H9 (cell line): ENCODE data around the gene LNX2. TPM values are rescaled to one million over a fixed set of nuclear protein-coding genes. Genes with fewer than 3 reads are reported as not detected.

Experiments used
- DNase-seq: peaks from one replicate; pipeline ENCODE4 v3.0.0-alpha.2; 2017
- H2AFZ ChIP-seq: one replicate; pipeline ENCODE4 v1.6.1; 2013; ENCODE audit warnings: mild to moderate bottlenecking, low read length, control low read depth, moderate library complexity
- H2AK5ac ChIP-seq: 2 replicates; pipeline ENCODE4 v1.6.1; 2013; ENCODE audit warnings: low read length, control low read depth, mixed read lengths; ENCODE audit not compliant: insufficient read length
- H2BK120ac ChIP-seq: one replicate; pipeline ENCODE4 v1.6.1; 2013; ENCODE audit warnings: low read depth, mild to moderate bottlenecking, low read length, control low read depth, inconsistent platforms; ENCODE audit not compliant: poor library complexity, severe bottlenecking
- H2BK12ac ChIP-seq: 2 replicates; pipeline ENCODE4 v1.6.1; 2013; ENCODE audit warnings: low read length, control low read depth, mixed read lengths, low read depth; ENCODE audit not compliant: insufficient read length
- H2BK15ac ChIP-seq: 2 replicates; pipeline ENCODE4 v1.6.1; 2013; ENCODE audit warnings: low read depth, low read length, control low read depth
- H2BK20ac ChIP-seq: one replicate; pipeline ENCODE4 v1.6.1; 2013; ENCODE audit warnings: low read depth, mild to moderate bottlenecking, low read length, control low read depth, inconsistent platforms; ENCODE audit not compliant: poor library complexity, severe bottlenecking
- H2BK5ac ChIP-seq: 2 replicates; pipeline ENCODE4 v1.6.1; 2013; ENCODE audit warnings: low read length, control low read depth, mixed read lengths; ENCODE audit not compliant: insufficient read length
- H3K14ac ChIP-seq: 2 replicates; pipeline ENCODE4 v1.6.1; 2013; ENCODE audit warnings: low read length, control low read depth; ENCODE audit not compliant: insufficient read depth
- H3K18ac ChIP-seq: 2 replicates; pipeline ENCODE4 v1.6.1; 2013; ENCODE audit warnings: low read depth, mild to moderate bottlenecking, mixed read lengths, low read length, control low read depth; ENCODE audit not compliant: insufficient read length
- H3K23ac ChIP-seq: 2 replicates; pipeline ENCODE4 v1.6.1; 2013; ENCODE audit warnings: low read length, control low read depth, mixed read lengths, low read depth; ENCODE audit not compliant: insufficient read length
- H3K23me2 ChIP-seq: 2 replicates; pipeline ENCODE4 v1.6.1; 2013; ENCODE audit warnings: low read depth, mild to moderate bottlenecking, mixed read lengths, low read length, control low read depth; ENCODE audit not compliant: insufficient read length, poor library complexity, severe bottlenecking
- H3K27ac ChIP-seq: 2 replicates; pipeline ENCODE4 v1.5.1; 2013; ENCODE audit warnings: low read length, control low read depth, mixed read lengths, low read depth; ENCODE audit not compliant: insufficient read length
- H3K27me3 ChIP-seq: 2 replicates; pipeline ENCODE4 v1.6.1; 2013; ENCODE audit warnings: low read length, control low read depth, inconsistent platforms; ENCODE audit not compliant: insufficient read depth
- H3K4ac ChIP-seq: 2 replicates; pipeline ENCODE4 v1.6.1; 2013; ENCODE audit warnings: low read depth, mild to moderate bottlenecking, control low read depth, inconsistent platforms, low read length, moderate library complexity
- H3K4me1 ChIP-seq: 2 replicates; pipeline ENCODE4 v1.6.1; 2013; ENCODE audit warnings: low read length, control low read depth, inconsistent platforms; ENCODE audit not compliant: insufficient read depth
- H3K4me2 ChIP-seq: 2 replicates; pipeline ENCODE4 v1.6.1; 2013; ENCODE audit warnings: low read length, control low read depth, mixed read lengths; ENCODE audit not compliant: insufficient read length, insufficient read depth
- H3K56ac ChIP-seq: 2 replicates; pipeline ENCODE4 v1.6.1; 2013; ENCODE audit warnings: low read depth, mild to moderate bottlenecking, mixed read lengths, low read length, control low read depth; ENCODE audit not compliant: insufficient read length
- H3K79me1 ChIP-seq: 2 replicates; pipeline ENCODE4 v1.6.1; 2013; ENCODE audit warnings: low read depth, mild to moderate bottlenecking, moderate library complexity, low read length, control low read depth, inconsistent platforms; ENCODE audit not compliant: insufficient read depth, poor library complexity, severe bottlenecking
- H3K79me2 ChIP-seq: 2 replicates; pipeline ENCODE4 v1.6.1; 2013; ENCODE audit warnings: low read length, control low read depth, inconsistent platforms; ENCODE audit not compliant: insufficient read depth
- H3K9ac ChIP-seq: 2 replicates; pipeline ENCODE4 v1.6.1; 2013; ENCODE audit warnings: low read length, control low read depth, mixed read lengths; ENCODE audit not compliant: insufficient read length; ENCODE audit errors: extremely low read depth
- H3K9me3 ChIP-seq: one replicate; pipeline ENCODE4 v1.6.1; 2013; ENCODE audit warnings: low read depth, low read length, inconsistent platforms; ENCODE audit not compliant: control insufficient read depth
- H3T11ph ChIP-seq: one replicate; pipeline ENCODE4 v1.6.1; 2013; ENCODE audit warnings: mild to moderate bottlenecking, low read length, control low read depth, inconsistent platforms
- H4K20me1 ChIP-seq: one replicate; pipeline ENCODE4 v1.6.1; 2013; ENCODE audit not compliant: control insufficient read depth, insufficient read length, insufficient read depth
- H4K5ac ChIP-seq: 2 replicates; pipeline ENCODE4 v1.6.1; 2013; ENCODE audit warnings: low read depth, mild to moderate bottlenecking, mixed read lengths, low read length, control low read depth; ENCODE audit not compliant: insufficient read length
- H4K8ac ChIP-seq: replicated peaks from 2 replicates; pipeline ENCODE4 v1.6.1; 2013; ENCODE audit warnings: low read length, control low read depth, mixed read lengths, low read depth; ENCODE audit not compliant: insufficient read length
- H4K91ac ChIP-seq: 2 replicates; pipeline ENCODE4 v1.6.1; 2013; ENCODE audit warnings: low read depth, mild to moderate bottlenecking, moderate library complexity, mixed read lengths, low read length, control low read depth; ENCODE audit not compliant: insufficient read length
- H3K27ac Mint-ChIP-seq, 3 experiments: 2 replicates in 2 of 3; 3 replicates in 1 of 3; pipeline ENCODE4 v1.8.0; 2020 to 2021; ENCODE audit warnings: mixed read lengths in 3 of 3, mild to moderate bottlenecking in 1 of 3, moderate library complexity in 1 of 3
- H3K27me3 Mint-ChIP-seq: 2 replicates; pipeline ENCODE4 v1.8.0; 2021; ENCODE audit warnings: low read depth, mild to moderate bottlenecking, moderate library complexity, mixed read lengths
- H3K36me3 Mint-ChIP-seq, 3 experiments: 2 replicates in 2 of 3; 3 replicates in 1 of 3; pipeline ENCODE4 v1.8.0; 2020 to 2021; ENCODE audit warnings: low read depth in 3 of 3, mixed read lengths in 3 of 3; ENCODE audit not compliant: insufficient read depth in 1 of 3
- H3K4me1 Mint-ChIP-seq, 2 experiments: 2 replicates each; pipeline ENCODE4 v1.8.0; 2020; ENCODE audit warnings: mixed read lengths in 2 of 2
- H3K4me3 Mint-ChIP-seq, 2 experiments: 2 replicates in 1 of 2; 3 replicates in 1 of 2; pipeline ENCODE4 v1.8.0; 2020 to 2021; ENCODE audit warnings: mild to moderate bottlenecking in 2 of 2, mixed read lengths in 2 of 2, moderate library complexity in 1 of 2
- H3K9me3 Mint-ChIP-seq, 2 experiments: 2 replicates in 1 of 2; 3 replicates in 1 of 2; pipeline ENCODE4 v1.8.0; 2020; ENCODE audit warnings: mild to moderate bottlenecking in 2 of 2, mixed read lengths in 2 of 2, moderate library complexity in 1 of 2
- WGBS: extraction: QIAGEN DNeasy Blood & Tissue Kit; methylation state at CpG from one replicate; pipeline ENCODE4 v1.1.7; 2013; ENCODE audit warnings: missing lambda C conversion rate, low lambda C conversion rate, mixed read lengths; ENCODE audit not compliant: insufficient read length; ENCODE audit errors: extremely low coverage; 5-methylcytosine and 5-hydroxymethylcytosine counted together
- total RNA-seq: library from RNA; stranded (reverse); gene quantifications from 2 replicates; pipeline ENCODE4 v1.2.1, GENCODE V29; 2021
- TF ChIP-seq, protein P1 (sequence below): fragments of 200-600 bp; sonication (generic); conservative IDR thresholded peaks from 3 replicates; pipeline ENCODE4 v1.8.0; 2021; ENCODE audit warnings: antibody characterized with exemption, mild to moderate bottlenecking

LNX2 gene
- total RNA-seq, 1 experiment from 2014 or later = 12.4 TPM

DNA sequence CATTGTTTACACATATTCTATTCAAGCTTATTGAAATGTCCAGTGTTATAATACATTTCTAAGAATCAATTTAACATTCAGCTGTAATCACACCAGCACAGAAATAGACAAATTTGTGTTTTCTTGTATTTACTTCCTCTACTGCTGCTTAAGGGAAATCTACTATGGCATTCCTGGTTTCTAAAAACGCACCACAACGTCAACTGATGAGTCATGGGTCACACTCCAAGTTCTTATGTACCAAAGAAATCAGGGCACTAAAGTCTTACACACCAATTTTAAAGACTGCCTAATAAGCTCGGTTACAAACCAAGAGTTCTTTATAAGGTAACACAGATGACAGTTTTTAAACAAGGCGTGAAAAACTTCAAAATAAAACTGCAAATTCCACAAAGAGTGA lies 13.2 kb downstream of the LNX2 start:
- Histone ChIP-seq H3K14ac (no peak overlapping the region), H3K23me2 (no peaks in the 10 kb centered on the region), H4K5ac (no peak overlapping the region), H3K79me1 (peaks cover 7% of the 10 kb centered on the region), H3K23ac (no peak overlapping the region), H4K91ac (no peak overlapping the region), H2BK120ac (no peak overlapping the region), H2BK20ac (no peak overlapping the region), H2BK15ac (no peak overlapping the region), H3K4me2 (no peak overlapping the region), H3K27me3 (no peaks in the 10 kb centered on the region), H3K79me2 (peaks cover 7% of the 10 kb centered on the region; the same call in 1 of the 2 replicates), H3T11ph (no peak overlapping the region), H3K18ac (no peak overlapping the region), H4K8ac (no peak overlapping the region), H2BK5ac (no peak overlapping the region), H3K4me1 (no peaks in the 10 kb centered on the region), H2AK5ac (no peak overlapping the region), H2AFZ (no peak overlapping the region), H3K27ac (no peak overlapping the region), H3K9ac (no peak overlapping the region), H3K4ac (no peak overlapping the region), H3K9me3 (no peaks in the 10 kb centered on the region), H2BK12ac (no peak overlapping the region), H4K20me1 (no peaks in the 10 kb centered on the region), H3K56ac (no peak overlapping the region)
- H3K27me3 Mint-ChIP-seq = no peaks in the 10 kb centered on the region
- no CpG with 5 or more reads among the region's 4 CpGs for WGBS
- peaks cover 14 to 18% of the 10 kb centered on the region in 2 experiments for H3K4me1 Mint-ChIP-seq
- no peaks in the 10 kb centered on the region for H3K36me3 Mint-ChIP-seq
- no peak overlapping the region for H3K27ac Mint-ChIP-seq
- DNase-seq = no peak
- no peak overlapping the region for H3K4me3 Mint-ChIP-seq
- TF ChIP-seq, protein P1, sequence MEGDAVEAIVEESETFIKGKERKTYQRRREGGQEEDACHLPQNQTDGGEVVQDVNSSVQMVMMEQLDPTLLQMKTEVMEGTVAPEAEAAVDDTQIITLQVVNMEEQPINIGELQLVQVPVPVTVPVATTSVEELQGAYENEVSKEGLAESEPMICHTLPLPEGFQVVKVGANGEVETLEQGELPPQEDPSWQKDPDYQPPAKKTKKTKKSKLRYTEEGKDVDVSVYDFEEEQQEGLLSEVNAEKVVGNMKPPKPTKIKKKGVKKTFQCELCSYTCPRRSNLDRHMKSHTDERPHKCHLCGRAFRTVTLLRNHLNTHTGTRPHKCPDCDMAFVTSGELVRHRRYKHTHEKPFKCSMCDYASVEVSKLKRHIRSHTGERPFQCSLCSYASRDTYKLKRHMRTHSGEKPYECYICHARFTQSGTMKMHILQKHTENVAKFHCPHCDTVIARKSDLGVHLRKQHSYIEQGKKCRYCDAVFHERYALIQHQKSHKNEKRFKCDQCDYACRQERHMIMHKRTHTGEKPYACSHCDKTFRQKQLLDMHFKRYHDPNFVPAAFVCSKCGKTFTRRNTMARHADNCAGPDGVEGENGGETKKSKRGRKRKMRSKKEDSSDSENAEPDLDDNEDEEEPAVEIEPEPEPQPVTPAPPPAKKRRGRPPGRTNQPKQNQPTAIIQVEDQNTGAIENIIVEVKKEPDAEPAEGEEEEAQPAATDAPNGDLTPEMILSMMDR = no peak
- H3K9me3 Mint-ChIP-seq = no peaks in the 10 kb centered on the region
